SU-DHL-6 (cell line): ENCODE measurements around the gene ERF.

Experiments used
- CTCF ChIP-seq: fragments of 200-600 bp; sonication (generic); IDR thresholded peaks from one replicate; pipeline ENCODE4 v1.5.1; 2017; ENCODE audit warnings: antibody characterized with exemption, mild to moderate bottlenecking, low read length, moderate library complexity; ENCODE audit not compliant: insufficient read depth, poor library complexity, severe bottlenecking
- EZH2phosphoT487 ChIP-seq: fragments of 200-600 bp; sonication (generic), shearing (Covaris generic); conservative IDR thresholded peaks from 2 replicates; pipeline ENCODE4 v1.6.1; 2018; ENCODE audit warnings: mild to moderate bottlenecking, antibody characterized with exemption, low read length, moderate library complexity, mixed read lengths

- TF ChIP-seq CTCF (no peak), EZH2phosphoT487 (no peak)
Observed at GRCh38 chr19:42269478-42270345, 14.8 kb upstream of the ERF start.
